NCI-H1436 treated with DMSO at 0.1 percent for 48 hours (cell line): ENCODE data around the gene SCFD2.

ENCODE experiments used
- DNase-seq: peaks from one replicate; lab custom pipeline; 2025; lab: John Stamatoyannopoulos, UW

SCFD2 gene

GRCh38 chr4:52823702-52824092 lies 542.2 kb downstream of the SCFD2 start:
- no peak for DNase-seq
